ELR (cell line): ENCODE data around the gene ARHGEF33.

Experiments
- DNase-seq: peaks from one replicate; pipeline ENCODE4 v3.0.0-alpha.2; 2015; ENCODE audit warnings: low read depth

The ARHGEF33 gene

DNA sequence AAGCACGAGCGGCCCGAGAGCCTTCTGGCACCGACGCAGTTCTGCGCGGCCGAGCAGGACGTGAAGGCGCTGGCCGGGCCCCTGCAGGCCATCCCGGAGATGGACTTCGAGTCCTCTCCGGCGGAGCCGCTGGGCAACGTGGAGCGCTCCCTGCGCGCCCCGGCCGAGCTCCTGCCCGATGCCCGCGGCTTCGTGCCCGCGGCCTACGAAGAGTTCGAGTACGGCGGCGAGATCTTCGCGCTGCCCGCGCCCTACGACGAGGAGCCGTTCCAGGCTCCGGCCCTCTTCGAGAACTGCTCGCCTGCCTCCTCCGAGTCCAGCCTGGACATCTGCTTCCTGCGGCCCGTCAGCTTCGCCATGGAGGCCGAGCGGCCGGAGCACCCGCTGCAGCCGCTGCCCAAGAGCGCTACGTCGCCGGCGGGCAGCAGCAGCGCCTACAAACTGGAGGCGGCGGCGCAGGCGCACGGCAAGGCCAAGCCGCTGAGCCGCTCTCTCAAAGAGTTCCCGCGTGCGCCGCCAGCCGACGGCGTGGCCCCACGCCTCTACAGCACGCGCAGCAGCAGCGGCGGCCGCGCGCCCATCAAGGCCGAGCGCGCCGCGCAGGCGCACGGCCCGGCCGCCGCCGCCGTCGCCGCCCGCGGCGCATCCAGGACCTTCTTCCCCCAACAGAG, 70.4 kb downstream of the ARHGEF33 start:
- peak; percentile 12 for DNase-seq

DNA sequence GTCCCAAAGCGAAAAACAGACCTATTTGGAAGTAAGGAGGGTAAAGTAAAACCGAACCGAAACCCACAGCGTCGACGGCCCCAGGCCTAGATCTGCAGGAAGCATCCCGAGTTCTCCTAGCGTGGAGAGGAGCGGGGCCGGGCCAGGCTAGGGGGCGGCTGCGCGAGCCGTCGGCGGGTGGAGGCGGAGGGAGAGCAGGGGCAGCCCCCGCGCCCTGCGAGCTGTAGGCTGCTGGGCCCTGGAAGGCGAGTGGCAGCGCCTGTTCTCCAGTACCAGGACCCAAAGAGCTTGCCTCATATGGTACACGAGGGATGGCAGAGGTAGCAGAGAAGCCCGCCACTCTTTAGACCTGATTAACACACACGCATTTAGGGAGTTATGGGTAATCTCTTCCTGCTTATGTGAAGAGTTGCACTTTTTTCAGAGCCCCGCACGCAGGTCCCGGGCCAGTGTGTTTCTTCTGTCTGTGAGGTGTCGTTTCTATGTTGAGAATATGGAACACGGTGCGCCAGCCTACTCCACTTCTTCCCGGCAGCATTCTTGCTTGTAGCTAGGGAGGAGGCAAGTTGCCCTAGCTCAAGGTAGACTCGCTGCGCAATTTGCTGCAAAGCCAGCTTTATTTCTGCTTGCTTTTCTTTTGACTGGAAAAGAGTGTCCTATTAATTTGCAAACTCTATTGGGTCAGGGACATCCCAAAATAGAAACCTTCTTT, 71.1 kb downstream of the ARHGEF33 start:
- no peak for DNase-seq

GRCh38 chr2:38966006-38966405, 76.3 kb downstream of the ARHGEF33 start:
- no peak for DNase-seq

- DNase-seq: no peak
Measured at GRCh38 chr2:38966678-38967077, 77.0 kb downstream of the ARHGEF33 start.

DNA sequence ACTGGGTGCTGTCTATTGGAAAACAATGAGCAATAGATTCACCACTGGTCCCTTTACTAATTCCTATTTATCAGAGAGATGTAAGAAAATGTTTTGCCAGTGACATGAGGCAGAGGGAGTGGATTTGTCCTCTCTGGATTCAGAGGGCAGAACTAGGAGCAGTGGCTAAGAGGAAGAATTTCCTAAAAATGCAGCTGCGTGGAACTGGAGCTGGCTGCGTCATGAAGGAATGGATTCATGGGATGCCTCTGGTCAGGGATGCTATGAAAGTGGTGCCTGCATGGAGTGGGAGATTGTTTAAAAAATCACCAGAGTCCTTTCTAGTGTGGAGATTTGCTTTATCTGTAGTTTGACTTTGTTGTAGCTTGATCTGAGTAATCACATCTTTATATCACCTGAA, 78.3 kb downstream of the ARHGEF33 start:
- no peak for DNase-seq

GRCh38 chr2:38971377-38971776, 81.7 kb downstream of the ARHGEF33 start:
- DNase-seq: no peak

GRCh38 chr2:38973266-38973665, 83.6 kb downstream of the ARHGEF33 start:
- DNase-seq: no peak

DNA sequence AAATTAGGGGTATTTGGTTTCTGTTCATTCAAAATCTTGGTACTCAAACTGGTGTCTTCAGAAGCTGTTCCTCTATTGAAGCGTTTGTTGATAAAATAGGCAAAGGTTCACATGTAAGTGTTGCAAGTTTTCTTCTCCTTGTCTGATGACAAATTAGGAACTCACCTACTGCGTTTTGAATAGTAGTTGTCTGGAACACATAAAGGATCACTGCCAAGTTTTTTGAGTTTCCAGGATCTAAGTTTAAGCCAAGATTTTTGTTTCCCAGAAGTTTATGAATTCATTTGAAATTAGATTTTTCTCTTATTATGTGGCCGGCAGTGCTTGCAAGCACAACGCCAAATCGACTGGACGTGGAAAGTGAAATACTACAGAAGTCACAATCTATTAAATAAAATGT, 85.4 kb downstream of the ARHGEF33 start:
- no peak for DNase-seq

- no peak for DNase-seq
Measured at GRCh38 chr2:38977047-38977446, 87.4 kb downstream of the ARHGEF33 start.

GRCh38 chr2:38978296-38978903, 88.7 kb downstream of the ARHGEF33 start:
- no peak for DNase-seq

DNA sequence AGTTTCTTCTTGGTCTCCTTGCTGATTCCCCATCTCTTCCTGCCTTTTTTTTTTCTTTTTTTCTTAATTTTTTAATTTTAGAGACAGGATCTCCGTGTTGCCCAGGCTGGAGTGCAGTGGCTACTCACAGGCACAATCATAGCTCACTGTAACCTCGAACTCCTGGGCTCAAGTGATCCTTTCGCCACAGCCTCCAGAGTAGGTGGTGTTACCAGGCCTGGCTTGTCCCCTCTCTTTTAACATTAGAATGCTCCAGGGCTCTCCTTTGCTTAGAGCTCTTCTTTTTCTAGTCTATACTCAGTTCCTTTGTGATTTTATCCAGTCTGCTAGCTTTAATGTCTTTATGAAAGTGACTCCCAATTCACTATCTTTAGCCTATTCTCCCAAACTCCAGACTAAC, 89.2 kb downstream of the ARHGEF33 start:
- no peak for DNase-seq

DNA sequence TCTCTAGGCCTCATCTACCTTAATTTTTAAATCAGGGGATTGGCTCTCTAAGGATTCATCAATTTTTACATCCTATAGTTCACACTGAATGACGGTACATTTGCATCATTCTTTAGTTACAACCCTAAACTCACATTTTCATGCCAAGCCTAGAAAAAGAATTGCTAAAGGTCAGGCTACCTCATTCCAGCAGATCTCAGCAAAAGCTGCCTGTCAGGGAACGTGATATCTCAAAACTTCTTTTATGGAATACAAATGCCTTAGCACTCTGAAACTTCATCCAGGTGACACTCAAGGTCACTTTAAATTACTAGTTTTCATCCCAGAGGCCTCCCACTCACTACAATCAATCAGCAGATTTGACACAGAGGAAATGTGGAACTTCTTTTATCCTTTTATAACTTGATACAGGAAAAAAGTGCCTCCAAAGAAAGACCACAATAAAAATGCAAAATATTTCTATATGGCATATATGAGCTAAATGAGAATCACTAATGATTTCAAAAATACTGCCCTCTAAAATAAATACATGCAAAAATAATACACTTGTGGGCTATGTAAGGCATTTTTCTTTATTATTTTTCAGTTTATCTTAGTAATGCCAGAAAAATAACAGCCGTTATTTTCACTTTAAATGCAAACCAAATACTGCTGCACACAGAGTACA, 91.5 kb downstream of the ARHGEF33 start:
- DNase-seq: no peak

GRCh38 chr2:38981670-38982357, 92.1 kb downstream of the ARHGEF33 start:
- no peak for DNase-seq

DNA sequence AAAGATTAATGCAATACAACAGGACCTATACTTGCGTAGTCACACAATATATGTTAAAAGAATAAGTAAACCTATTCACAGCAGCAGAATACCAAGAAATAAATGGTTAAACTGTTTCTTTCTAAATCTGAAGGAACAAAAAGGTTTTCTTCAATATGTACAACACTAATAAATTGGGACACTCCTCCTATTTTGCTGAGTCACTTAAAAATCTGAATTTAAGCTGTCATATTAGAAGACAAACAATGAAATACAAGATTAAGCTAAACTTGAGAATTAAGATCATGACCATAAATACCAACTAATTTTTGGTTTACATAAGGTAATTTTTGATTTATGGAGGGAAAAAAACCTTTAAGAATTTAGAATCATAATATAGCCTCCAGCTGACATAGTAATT, 92.8 kb downstream of the ARHGEF33 start:
- no peak for DNase-seq

- DNase-seq: no peak
Measured at GRCh38 chr2:38988716-38989115, 99.0 kb downstream of the ARHGEF33 start.

DNA sequence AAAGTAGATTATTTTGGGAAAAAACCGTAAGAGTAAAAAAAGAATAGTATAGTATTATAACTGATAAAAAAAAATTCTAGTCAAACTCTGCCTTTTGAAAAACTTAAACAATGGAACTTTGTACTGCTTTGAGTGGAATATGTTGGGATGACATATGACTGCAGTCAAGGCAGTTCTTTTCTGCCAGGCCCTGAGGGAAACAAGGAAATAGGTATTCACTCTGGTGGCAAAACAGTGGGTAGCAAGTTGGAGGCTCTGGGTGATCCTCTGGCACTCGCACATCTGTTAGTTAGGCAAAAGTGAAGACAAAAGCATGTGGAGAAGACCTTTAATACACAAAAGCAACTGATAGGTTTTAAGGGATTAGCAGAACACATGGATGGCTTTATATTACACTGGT, 102.2 kb downstream of the ARHGEF33 start:
- DNase-seq: no peak

- DNase-seq: peak; percentile 89
Measured at GRCh38 chr2:38997781-38998180, 108.1 kb downstream of the ARHGEF33 start.

DNA sequence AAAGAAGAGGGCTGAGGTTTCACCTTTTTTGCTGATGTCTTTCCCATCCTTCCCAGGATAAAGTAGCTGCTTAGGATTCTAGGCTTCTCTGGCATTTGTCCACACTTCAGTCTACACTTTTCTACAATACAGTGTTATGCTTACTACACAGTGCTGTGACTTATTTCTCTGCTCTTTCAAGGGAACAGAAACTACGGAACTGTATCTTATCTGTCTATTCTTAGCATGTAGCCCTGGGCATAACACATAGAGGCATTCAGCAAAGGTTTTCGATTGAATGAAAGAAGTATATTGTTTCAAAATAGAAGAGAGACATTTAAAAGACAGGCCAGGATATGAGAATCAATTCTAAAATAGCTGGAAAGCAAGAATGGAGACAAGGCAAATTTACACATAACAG, 110.9 kb downstream of the ARHGEF33 start:
- no peak for DNase-seq

DNA sequence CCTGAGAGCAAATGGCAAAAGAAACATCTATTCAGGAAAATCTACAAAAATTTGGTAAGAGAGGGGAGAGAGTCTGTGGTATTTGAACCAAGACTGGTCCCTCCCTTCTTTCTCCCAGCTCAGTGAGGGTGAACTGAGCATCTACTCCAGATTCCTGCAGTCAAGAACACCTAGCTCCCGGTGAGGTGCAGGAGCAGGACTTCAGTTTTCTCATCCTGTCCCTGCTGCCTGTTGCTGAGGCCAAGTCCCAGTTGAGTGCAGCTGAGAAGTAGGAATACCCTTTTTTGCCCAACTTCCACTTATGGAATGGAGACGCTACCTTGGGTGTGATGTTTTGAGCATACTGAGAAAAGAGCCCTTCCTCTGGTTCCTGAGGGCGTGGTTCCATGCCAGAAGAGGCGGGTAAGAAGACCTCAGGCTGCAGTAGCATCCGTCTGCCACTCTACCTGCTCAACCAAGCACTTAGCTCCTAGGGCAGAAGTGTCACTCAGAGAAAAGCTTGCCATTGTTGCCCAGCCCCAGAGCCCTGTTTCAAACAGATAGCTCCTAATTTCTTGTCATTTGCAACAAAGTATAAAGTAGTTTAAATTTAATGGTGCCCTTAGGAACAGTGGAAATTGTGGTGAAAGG, 118.3 kb downstream of the ARHGEF33 start:
- DNase-seq: no peak

DNA sequence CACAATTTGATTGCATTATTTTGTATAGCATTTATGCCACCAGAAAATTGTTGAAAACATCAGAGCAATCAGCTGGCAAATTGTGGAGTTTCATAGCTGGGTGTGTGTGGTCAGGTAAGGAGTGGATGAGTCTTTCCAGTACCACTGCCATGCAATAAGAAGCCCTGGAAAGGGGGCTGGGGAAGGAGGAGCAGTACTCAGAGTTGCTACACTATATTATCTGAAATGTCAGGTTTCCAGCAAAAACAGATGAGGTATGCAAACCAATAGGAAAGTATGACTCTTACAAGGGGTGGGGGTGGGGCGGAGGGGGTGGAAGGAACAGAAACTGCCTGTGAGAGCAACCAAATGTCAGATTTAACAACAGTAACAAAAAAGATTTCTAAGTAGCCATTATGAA, 119.0 kb downstream of the ARHGEF33 start:
- DNase-seq: no peak

DNA sequence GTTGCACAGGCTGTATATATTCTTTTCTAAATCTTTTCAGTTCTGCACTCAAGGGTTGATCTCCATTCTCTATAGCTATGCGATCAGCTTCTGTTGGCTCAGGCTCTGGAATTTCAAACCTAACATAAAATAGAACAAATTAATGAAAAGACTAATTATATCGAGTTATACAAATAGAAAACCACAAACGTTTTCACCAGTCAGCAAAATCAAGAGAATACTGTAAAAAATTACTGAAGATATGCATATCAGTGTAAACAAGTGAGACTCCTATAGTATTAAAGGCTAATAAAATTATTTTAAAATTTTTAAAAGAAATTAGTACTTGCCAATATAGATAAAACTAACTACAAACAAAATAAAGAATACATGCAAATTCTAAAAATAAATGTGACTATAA, 124.2 kb downstream of the ARHGEF33 start:
- DNase-seq: no peak

DNA sequence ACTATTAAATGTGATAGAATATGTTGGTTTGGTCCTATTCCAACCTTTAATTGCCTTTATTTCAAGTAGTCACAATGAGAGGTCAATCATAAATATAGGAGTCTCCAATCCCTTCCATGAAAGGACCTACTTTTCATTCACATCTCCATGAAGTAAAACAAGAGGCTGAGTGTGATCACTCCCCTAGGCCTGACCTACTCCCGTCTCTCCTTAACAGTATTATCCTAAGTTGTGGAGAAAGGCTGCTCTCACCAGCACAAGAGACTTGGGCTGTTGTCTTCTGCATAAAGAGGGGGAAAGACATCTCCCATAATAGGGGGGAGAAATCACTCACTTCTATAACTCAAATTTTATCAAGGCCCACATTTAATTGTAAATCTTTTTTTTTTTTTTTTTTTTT, 125.7 kb downstream of the ARHGEF33 start:
- no peak for DNase-seq
